HepG2 (cell line): ENCODE data around the gene ZNF138. TPM values are rescaled to one million over a fixed set of nuclear protein-coding genes. Genes with fewer than 3 reads are reported as not detected.
A peak's percentile ranks its signal among the peaks of the same experiment; 100 is the strongest.

Experiments
- CHCHD3 ChIP-seq: sonication (generic); formaldehyde crosslinking; IDR thresholded peaks from 2 replicates; pipeline ENCODE4 v1.8.0; 2022; ENCODE audit warnings: mild to moderate bottlenecking, missing genetic modification reagents, moderate library complexity
- CREBL2 ChIP-seq: sonication (generic); formaldehyde crosslinking; IDR thresholded peaks from 2 replicates; pipeline ENCODE4 v1.8.1; 2023; ENCODE audit warnings: missing genetic modification reagents, mild to moderate bottlenecking, borderline replicate concordance
- HIVEP1 ChIP-seq: sonication (generic); formaldehyde crosslinking; IDR thresholded peaks from 2 replicates; pipeline ENCODE4 v1.4.0; 2020; ENCODE audit warnings: mild to moderate bottlenecking, missing genetic modification reagents
- HOXD1 ChIP-seq: sonication (generic); formaldehyde crosslinking; IDR thresholded peaks from 2 replicates; pipeline ENCODE4 v1.5.0; 2020; ENCODE audit warnings: missing genetic modification reagents
- KAT2B ChIP-seq: fragments of 150-350 bp; IDR thresholded peaks from 2 replicates; pipeline ENCODE4 v1.6.1; 2014; ENCODE audit warnings: low read depth, low read length, borderline replicate concordance
- KDM6A ChIP-seq: IDR thresholded peaks from 2 replicates; pipeline ENCODE4 v1.6.1; 2016; ENCODE audit warnings: low read depth
- MEIS1 ChIP-seq: sonication (generic); formaldehyde crosslinking; IDR thresholded peaks from 2 replicates; pipeline ENCODE4 v1.9.0; 2021; ENCODE audit warnings: mild to moderate bottlenecking, missing genetic modification reagents, moderate library complexity, borderline replicate concordance
- PAXIP1 ChIP-seq: sonication (generic); formaldehyde crosslinking; conservative IDR thresholded peaks from 2 replicates; pipeline ENCODE4 v1.4.0; 2020; ENCODE audit warnings: mild to moderate bottlenecking, missing genetic modification reagents, moderate library complexity
- SPEN ChIP-seq: sonication (generic); formaldehyde crosslinking; IDR thresholded peaks from 2 replicates; pipeline ENCODE4 v1.5.1; 2020; ENCODE audit warnings: low read depth, mild to moderate bottlenecking, missing genetic modification reagents
- ZNF138 ChIP-seq: sonication (generic); formaldehyde crosslinking; IDR thresholded peaks from 2 replicates; pipeline ENCODE4 v1.5.0; 2020; ENCODE audit warnings: mild to moderate bottlenecking, low read depth, missing genetic modification reagents
- ZNF318 ChIP-seq: sonication (generic); formaldehyde crosslinking; IDR thresholded peaks from 2 replicates; pipeline ENCODE4 v1.4.0; 2020; ENCODE audit warnings: mild to moderate bottlenecking, missing genetic modification reagents
- ZNF549 ChIP-seq: sonication (generic); formaldehyde crosslinking; IDR thresholded peaks from 2 replicates; pipeline ENCODE4 v1.5.0; 2020; ENCODE audit warnings: missing genetic modification reagents
- ZNF883 ChIP-seq: sonication (generic); formaldehyde crosslinking; IDR thresholded peaks from 2 replicates; pipeline ENCODE4 v1.5.1; 2020; ENCODE audit warnings: mild to moderate bottlenecking, missing genetic modification reagents; ENCODE audit errors: not compliant biosample characterization
- polyA plus RNA-seq, 8 experiments: library from polyadenylated mRNA; depleted of rRNA in 3 of 8; stranded (reverse) in 7 of 8; unstranded in 1 of 8; fragments of >200 nt; fragmentation: Illumina TruSeq in 4 of 8; extraction: Trizol in 4 of 8; gene quantifications; 2 replicates each; pipeline versions ENCODE4 v1.2.1 to v1.2.3, GENCODE V29; 2011 to 2016; ENCODE audit warnings: low read depth in 4 of 8, missing spikeins in 1 of 8, mixed read lengths in 1 of 8; ENCODE audit not compliant: insufficient read depth in 1 of 8
- total RNA-seq, 5 experiments: library from RNA; depleted of rRNA; stranded (reverse); fragments of >200 nt; fragmentation: Illumina TruSeq; extraction: Trizol; gene quantifications; 2 replicates each; pipeline ENCODE4 v1.2.3, GENCODE V29; 2016; ENCODE audit warnings: low read depth in 1 of 5
- TF ChIP-seq, protein P1 (sequence below): IDR thresholded peaks from 2 replicates; pipeline ENCODE4 v1.6.1; 2018; ENCODE audit warnings: missing genetic modification reagents
- TF ChIP-seq, protein P2 (sequence below): sonication (generic); formaldehyde crosslinking; IDR thresholded peaks from 2 replicates; pipeline ENCODE4 v1.8.0; 2023; ENCODE audit warnings: mild to moderate bottlenecking, missing genetic modification reagents

ZNF138 gene
- total and polyA plus RNA-seq, 2 of the 13 experiments (the other 11 are each of a cell fraction or from before 2014, with no cell fraction given) = 2.7 to 5.8 TPM

DNA sequence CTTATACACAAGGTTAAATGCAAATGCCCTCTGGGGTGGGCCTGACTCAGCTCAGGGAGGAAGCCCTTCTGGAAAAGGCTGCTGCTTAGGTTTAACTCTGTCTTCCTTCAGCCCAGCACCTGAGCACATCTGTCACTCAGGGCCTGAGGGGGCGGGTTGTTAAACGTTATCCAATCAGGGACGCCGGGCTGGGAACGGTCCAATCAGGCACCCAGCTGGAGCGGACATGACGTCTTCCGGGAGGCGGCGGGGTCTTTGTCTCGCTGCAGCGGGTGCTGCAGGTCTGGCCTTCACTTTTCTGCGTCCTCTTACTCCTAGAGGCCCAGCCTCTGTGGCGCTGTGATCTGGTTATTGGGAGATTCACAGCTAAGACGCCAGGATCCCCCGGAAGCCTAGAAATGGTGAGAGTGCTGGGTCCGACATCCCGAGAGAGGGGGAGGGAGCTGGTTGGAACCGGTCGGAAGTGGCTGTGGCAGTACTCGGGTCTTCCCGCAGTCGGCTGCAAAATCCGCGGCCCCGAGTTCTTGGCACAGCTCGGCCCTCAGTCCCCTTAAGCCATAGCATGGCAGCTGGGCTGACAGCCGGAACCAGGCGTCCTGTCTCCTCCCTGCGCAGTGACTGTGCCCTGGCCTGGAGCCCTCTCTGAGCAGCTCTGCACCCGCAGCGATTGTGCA lies at the start of gene ZNF138 (continued):
- TF ChIP-seq CREBL2 (CRISPR knock-in tag) = no peak
- peak; percentile 28; the same call in 1 of the 2 replicates for TF ChIP-seq PAXIP1
- 0 out of 2 replicates have a peak, but pooled peaks have one; percentile 44 for TF ChIP-seq HIVEP1 (CRISPR knock-in tag)
- no peak for TF ChIP-seq KDM6A
- no peak for TF ChIP-seq ZNF138 (CRISPR knock-in tag)
- TF ChIP-seq, protein P1, sequence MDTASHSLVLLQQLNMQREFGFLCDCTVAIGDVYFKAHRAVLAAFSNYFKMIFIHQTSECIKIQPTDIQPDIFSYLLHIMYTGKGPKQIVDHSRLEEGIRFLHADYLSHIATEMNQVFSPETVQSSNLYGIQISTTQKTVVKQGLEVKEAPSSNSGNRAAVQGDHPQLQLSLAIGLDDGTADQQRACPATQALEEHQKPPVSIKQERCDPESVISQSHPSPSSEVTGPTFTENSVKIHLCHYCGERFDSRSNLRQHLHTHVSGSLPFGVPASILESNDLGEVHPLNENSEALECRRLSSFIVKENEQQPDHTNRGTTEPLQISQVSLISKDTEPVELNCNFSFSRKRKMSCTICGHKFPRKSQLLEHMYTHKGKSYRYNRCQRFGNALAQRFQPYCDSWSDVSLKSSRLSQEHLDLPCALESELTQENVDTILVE (CRISPR knock-in tag) = no peak
- peak; percentile 35; the same call in 1 of the 2 replicates for TF ChIP-seq ZNF318 (CRISPR knock-in tag)
- peak; percentile 85 for TF ChIP-seq SPEN (CRISPR knock-in tag)
- no peak for TF ChIP-seq ZNF549
- no peak for TF ChIP-seq HOXD1
- TF ChIP-seq CHCHD3 (CRISPR knock-in tag) = no peak
- TF ChIP-seq, protein P2, sequence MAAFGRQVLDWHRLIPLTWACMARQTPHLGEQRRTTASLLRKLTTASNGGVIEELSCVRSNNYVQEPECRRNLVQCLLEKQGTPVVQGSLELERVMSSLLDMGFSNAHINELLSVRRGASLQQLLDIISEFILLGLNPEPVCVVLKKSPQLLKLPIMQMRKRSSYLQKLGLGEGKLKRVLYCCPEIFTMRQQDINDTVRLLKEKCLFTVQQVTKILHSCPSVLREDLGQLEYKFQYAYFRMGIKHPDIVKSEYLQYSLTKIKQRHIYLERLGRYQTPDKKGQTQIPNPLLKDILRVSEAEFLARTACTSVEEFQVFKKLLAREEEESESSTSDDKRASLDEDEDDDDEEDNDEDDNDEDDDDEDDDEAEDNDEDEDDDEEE (CRISPR knock-in tag) = peak; percentile 52; the same call in 1 of the 2 replicates
- TF ChIP-seq KAT2B = no peak
- TF ChIP-seq MEIS1 (CRISPR knock-in tag) = peak; percentile 47; the same call in 1 of the 2 replicates
- TF ChIP-seq ZNF883 = peak; percentile 42
